ENCODE measurements around the gene FARS2. TPM values are rescaled to one million over a fixed set of nuclear protein-coding genes. Genes with fewer than 3 reads are reported as not detected.

Gene FARS2
- polyA plus RNA-seq, 1 of the 3 experiments (the other 2 are of a cell fraction), result 12.5 TPM

GRCh38 chr6:5246141-5247097 is 14.9 kb upstream of the FARS2 start (continued):
- TF ChIP-seq FOSL2 (IDR thresholded peaks at IDR 0.05; ENCODE audit: borderline replicate concordance, low read depth), result no peak

GRCh38 chr6:5247201-5247600 is 14.1 kb upstream of the FARS2 start:
- TF ChIP-seq TCF12 (IDR thresholded peaks at IDR 0.05) (no peak), JUND (IDR thresholded peaks at IDR 0.05) (no peak), MEF2A (IDR thresholded peaks at IDR 0.05; ENCODE audit: borderline replicate concordance, low read depth) (no peak), SMC3 (IDR thresholded peaks at IDR 0.05; ENCODE audit: low read depth, low read length) (no peak), PBX3 (IDR thresholded peaks at IDR 0.05) (no peak), CHD2 (IDR thresholded peaks at IDR 0.05; ENCODE audit: low read length, partially characterized antibody) (no peak), USF1 (IDR thresholded peaks at IDR 0.05; ENCODE audit: borderline replicate concordance, low read depth) (no peak)
- DNase-seq, result no peak
- Histone ChIP-seq H3K27ac (ENCODE audit: low read depth in 2 of 2, low read length in 1 of 2) (no peak overlapping the region), H2AFZ (ENCODE audit: low read depth) (no peak overlapping the region), H3K4me3 (ENCODE audit: low read depth in 2 of 2, low read length in 1 of 2) (no peak overlapping the region), H3K9me2 (no peaks in the 10 kb centered on the region), H3K4me2 (no peak overlapping the region), H3K9me3 (no peaks in the 10 kb centered on the region), H3K36me3 (replicated peaks in 1 of 2; ENCODE audit: control insufficient read depth in 1 of 2, insufficient read depth in 2 of 2, low read length in 1 of 2) (peaks cover 4 to 5% of the 10 kb centered on the region in 2 experiments), H3K4me1 (ENCODE audit: control insufficient read depth in 1 of 2, insufficient read depth in 2 of 2, low read depth in 1 of 2, low read length in 1 of 2) (peaks cover 0 to 2% of the 10 kb centered on the region in 2 experiments; a peak in 3 of 4 replicates), H3K79me2 (ENCODE audit: insufficient read depth) (peaks cover 28% of the 10 kb centered on the region), H3K9ac (no peak overlapping the region), H3K27me3 (ENCODE audit: insufficient read depth) (no peaks in the 10 kb centered on the region), H3F3A (replicated peaks; ENCODE audit: insufficient read depth) (no peaks in the 10 kb centered on the region), H4K20me1 (ENCODE audit: insufficient read depth) (peaks cover 7% of the 10 kb centered on the region; the same call in 1 of the 2 replicates)
- CTCF ChIA-PET, result interaction anchor here (1.3 kb wide), 1 partner anchor 104 kb away, joined by 3 read pairs; no protein-coding TSS in a partner anchor
- WGBS (ENCODE audit: low lambda C conversion rate), result 95% methylated on average over 2 of the region's 2 CpGs
- POLR2A ChIA-PET, result no interaction called here

- Histone ChIP-seq H3K36me3 (replicated peaks in 1 of 2; ENCODE audit: control insufficient read depth in 1 of 2, insufficient read depth in 2 of 2, low read length in 1 of 2) (peaks cover 7 to 11% of the 10 kb centered on the region in 2 experiments), H3K27me3 (ENCODE audit: insufficient read depth) (no peaks in the 10 kb centered on the region), H3K79me2 (ENCODE audit: insufficient read depth) (peaks cover 28% of the 10 kb centered on the region), H3K4me1 (ENCODE audit: control insufficient read depth in 1 of 2, insufficient read depth in 2 of 2, low read depth in 1 of 2, low read length in 1 of 2) (peaks cover 0 to 2% of the 10 kb centered on the region in 2 experiments; a peak in 3 of 4 replicates), H3K4me2 (no peak overlapping the region), H3K4me3 (ENCODE audit: low read depth in 2 of 2, low read length in 1 of 2) (no peak overlapping the region), H3K9ac (no peak overlapping the region), H4K20me1 (ENCODE audit: insufficient read depth) (peaks cover 7% of the 10 kb centered on the region; the same call in 1 of the 2 replicates), H3K27ac (ENCODE audit: low read depth in 2 of 2, low read length in 1 of 2) (no peak overlapping the region), H3F3A (replicated peaks; ENCODE audit: insufficient read depth) (no peaks in the 10 kb centered on the region), H3K9me3 (no peaks in the 10 kb centered on the region), H3K9me2 (no peaks in the 10 kb centered on the region), H2AFZ (ENCODE audit: low read depth) (no peak overlapping the region)
- TF ChIP-seq YY1 (IDR thresholded peaks at IDR 0.05; ENCODE audit: low read depth) (no peak), SIN3A (IDR thresholded peaks at IDR 0.05; ENCODE audit: borderline replicate concordance, low read depth, low read length) (no peak), MAX (IDR thresholded peaks at IDR 0.05; ENCODE audit: low read depth) (no peak), TEAD4 (IDR thresholded peaks at IDR 0.05; ENCODE audit: borderline replicate concordance, insufficient read depth) (no peak), FOXM1 (IDR thresholded peaks at IDR 0.05; ENCODE audit: low read depth) (no peak), SMC3 (IDR thresholded peaks at IDR 0.05; ENCODE audit: low read depth, low read length) (no peak), MEF2A (IDR thresholded peaks at IDR 0.05; ENCODE audit: borderline replicate concordance, low read depth) (no peak), GABPA (IDR thresholded peaks at IDR 0.05; ENCODE audit: low read depth) (no peak)
- 91% methylated on average over 9 of the region's 9 CpGs for WGBS (ENCODE audit: low lambda C conversion rate)
- no peak for DNase-seq
- CTCF ChIA-PET, result interaction anchor here (0.7 kb wide), 1 partner anchor 28 kb away, joined by 3 read pairs; no protein-coding TSS in a partner anchor
- POLR2A ChIA-PET, result no interaction called here
Observed at GRCh38 chr6:5248302-5249098, 12.8 kb upstream of the FARS2 start.
